ENCODE data around the gene PGAP2. TPM values are rescaled to one million over a fixed set of nuclear protein-coding genes. Genes with fewer than 3 reads are reported as not detected.

Gene PGAP2
- total RNA-seq, 6 experiments from 2014 or later, result 14.5 to 19.7 (median 17.1) TPM

DNA sequence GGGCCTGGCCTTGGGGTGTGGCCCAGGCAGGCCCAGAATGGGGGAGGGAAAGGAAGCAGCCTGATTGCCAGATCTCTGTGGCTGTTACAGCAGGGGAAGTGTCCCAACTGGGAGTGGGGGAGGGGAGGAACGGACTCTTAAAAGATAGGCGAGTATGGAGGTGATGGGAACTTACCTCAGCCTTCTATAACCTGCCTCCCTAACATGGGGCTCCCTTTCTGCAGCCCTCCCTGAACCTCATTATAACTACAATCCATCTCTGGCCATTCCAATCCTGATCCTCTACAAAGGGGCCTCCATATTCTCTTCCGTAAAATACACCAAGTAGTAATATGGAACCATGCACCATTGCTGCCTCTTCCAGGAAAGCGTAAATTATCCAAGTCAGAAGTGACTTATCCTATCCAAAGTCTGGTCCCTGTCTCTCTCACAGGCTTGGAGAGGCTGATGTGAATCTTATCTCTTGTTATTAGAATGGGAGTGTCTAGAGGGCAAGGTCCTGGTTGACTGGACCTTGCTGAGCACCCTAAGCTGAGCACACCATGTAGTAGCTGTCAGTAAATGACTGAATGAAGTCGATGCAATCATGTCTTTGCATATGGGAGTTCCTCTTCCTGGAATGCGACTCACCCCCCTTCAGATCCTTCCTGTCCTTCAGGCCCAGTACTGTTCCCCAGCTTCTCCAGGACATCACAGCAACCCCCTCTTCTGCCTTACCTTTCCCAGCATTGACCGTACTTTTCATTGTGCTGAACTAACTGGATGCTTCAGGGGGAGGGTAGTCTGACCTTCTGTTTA lies 26.5 kb downstream of the PGAP2 start:
- no peaks in the 10 kb centered on the region for H3K9me3 Mint-ChIP-seq
- peaks cover 50% of the 10 kb centered on the region for H3K4me1 Mint-ChIP-seq (ENCODE audit: low read depth)
- H3K27ac Mint-ChIP-seq, result peak overlapping the region; percentile 28; the same call in 1 of the 2 replicates
- DNase-seq, result no peak
- H3K4me3 Mint-ChIP-seq, result no peak overlapping the region
- H3K27me3 Mint-ChIP-seq (ENCODE audit: insufficient read depth), result no peaks in the 10 kb centered on the region
- TF ChIP-seq, protein P1, sequence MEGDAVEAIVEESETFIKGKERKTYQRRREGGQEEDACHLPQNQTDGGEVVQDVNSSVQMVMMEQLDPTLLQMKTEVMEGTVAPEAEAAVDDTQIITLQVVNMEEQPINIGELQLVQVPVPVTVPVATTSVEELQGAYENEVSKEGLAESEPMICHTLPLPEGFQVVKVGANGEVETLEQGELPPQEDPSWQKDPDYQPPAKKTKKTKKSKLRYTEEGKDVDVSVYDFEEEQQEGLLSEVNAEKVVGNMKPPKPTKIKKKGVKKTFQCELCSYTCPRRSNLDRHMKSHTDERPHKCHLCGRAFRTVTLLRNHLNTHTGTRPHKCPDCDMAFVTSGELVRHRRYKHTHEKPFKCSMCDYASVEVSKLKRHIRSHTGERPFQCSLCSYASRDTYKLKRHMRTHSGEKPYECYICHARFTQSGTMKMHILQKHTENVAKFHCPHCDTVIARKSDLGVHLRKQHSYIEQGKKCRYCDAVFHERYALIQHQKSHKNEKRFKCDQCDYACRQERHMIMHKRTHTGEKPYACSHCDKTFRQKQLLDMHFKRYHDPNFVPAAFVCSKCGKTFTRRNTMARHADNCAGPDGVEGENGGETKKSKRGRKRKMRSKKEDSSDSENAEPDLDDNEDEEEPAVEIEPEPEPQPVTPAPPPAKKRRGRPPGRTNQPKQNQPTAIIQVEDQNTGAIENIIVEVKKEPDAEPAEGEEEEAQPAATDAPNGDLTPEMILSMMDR (IDR thresholded peaks at IDR 0.05), result no peak
- H3K36me3 Mint-ChIP-seq (ENCODE audit: low read depth), result peaks cover 27% of the 10 kb centered on the region

DNA sequence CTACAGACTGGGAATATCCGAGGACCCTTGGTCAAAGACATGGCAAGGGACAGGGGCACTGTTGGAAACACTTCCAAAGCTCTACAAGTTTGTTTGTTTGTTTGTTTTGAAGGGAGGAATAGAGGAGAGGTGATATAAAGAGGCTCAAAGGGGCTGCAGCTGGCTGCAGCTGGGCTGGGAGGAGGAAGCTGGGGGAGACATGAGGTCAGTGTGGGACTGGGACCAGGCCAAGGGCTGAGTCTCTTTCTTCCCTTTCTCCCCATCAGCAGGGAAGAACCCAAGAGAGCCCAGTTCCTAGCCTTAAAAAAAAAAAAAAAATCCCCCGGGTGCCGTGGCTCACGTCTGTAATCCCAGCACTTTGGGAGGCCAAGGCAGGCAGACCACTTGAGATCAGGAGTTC lies 27.4 kb downstream of the PGAP2 start:
- Mint-ChIP-seq H3K4me1 (ENCODE audit: low read depth) (peaks cover 52% of the 10 kb centered on the region), H3K36me3 (ENCODE audit: low read depth) (peaks cover 26% of the 10 kb centered on the region), H3K27ac (peak overlapping the region; percentile 8; the same call in 1 of the 2 replicates), H3K27me3 (ENCODE audit: insufficient read depth) (no peaks in the 10 kb centered on the region), H3K4me3 (no peak overlapping the region), H3K9me3 (no peaks in the 10 kb centered on the region)
- DNase-seq, result no peak
- TF ChIP-seq, protein P1 (IDR thresholded peaks at IDR 0.05), result no peak

DNA sequence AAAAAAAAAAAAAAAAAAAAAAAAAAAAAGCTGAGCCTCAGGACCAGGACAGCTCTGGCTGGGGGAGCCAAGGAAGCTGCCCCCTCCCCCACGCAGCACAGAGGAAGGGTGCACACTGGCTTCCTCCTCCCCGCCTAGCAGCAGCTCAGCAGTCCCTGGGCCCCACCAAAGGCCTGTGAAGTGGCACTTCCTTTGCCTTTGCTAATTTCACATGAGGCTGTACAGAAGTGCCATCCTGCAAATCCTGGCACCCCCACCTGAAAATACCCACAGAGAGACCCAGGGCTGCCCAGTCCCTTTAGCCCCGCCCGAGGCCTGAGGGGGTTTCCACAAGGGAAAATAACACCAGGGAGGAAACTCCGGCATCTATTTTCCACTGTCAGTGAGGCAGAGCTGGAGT lies 28.5 kb downstream of the PGAP2 start:
- H3K4me3 Mint-ChIP-seq, result no peak overlapping the region
- DNase-seq, result no peak
- TF ChIP-seq, protein P1 (IDR thresholded peaks at IDR 0.05), result no peak
- H3K36me3 Mint-ChIP-seq (ENCODE audit: low read depth), result peaks cover 23% of the 10 kb centered on the region
- H3K4me1 Mint-ChIP-seq (ENCODE audit: low read depth), result peaks cover 56% of the 10 kb centered on the region
- H3K27me3 Mint-ChIP-seq (ENCODE audit: insufficient read depth), result no peaks in the 10 kb centered on the region
- no peak overlapping the region for H3K27ac Mint-ChIP-seq
- H3K9me3 Mint-ChIP-seq, result no peaks in the 10 kb centered on the region

DNA sequence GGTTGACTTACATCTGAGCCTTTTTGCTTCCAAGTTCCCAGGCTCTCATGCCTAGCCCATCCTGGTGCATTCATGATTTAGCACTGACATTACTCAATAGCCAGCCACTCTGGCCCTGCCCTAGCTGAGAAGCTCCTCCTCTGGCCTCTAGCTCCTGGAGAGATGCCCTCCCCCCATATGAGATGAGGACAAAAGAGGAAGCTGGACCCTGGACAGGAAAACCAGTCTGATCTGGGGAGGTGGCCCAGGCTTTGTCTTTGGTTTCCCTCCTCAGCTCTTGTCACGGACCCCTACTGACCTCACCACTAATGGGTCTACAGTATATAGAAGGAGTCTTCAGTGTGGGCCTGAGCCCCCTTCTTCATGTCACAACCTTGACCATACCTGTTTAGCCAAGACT lies 29.4 kb downstream of the PGAP2 start:
- DNase-seq, result no peak
- Mint-ChIP-seq H3K27me3 (ENCODE audit: insufficient read depth) (no peaks in the 10 kb centered on the region; the same call in 1 of the 2 replicates), H3K9me3 (no peaks in the 10 kb centered on the region), H3K27ac (no peak overlapping the region), H3K4me1 (ENCODE audit: low read depth) (peaks cover 59% of the 10 kb centered on the region), H3K36me3 (ENCODE audit: low read depth) (peaks cover 23% of the 10 kb centered on the region), H3K4me3 (no peak overlapping the region)
- TF ChIP-seq, protein P1 (IDR thresholded peaks at IDR 0.05), result no peak

DNA sequence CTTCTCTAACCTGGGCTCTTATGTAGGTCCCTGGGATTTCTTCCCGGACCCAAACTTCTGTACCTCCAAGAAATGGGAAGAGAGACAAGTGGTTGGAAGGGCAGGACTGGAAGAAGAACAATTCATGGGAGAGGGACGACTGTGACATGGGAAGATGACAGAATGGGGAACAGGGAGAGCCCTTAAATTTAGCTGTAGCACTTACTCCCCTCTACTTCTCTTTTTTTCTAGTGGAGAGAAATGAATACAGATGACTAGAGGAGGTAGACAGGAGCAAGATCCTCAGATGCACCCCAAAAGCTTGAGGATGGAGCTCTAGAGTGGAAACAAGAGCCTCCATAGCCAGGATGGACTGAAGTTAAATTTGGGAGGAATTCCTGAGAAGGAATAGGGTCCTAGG lies 30.1 kb downstream of the PGAP2 start:
- no peak for DNase-seq
- peaks cover 2% of the 10 kb centered on the region; the same call in 1 of the 2 replicates for H3K27me3 Mint-ChIP-seq (ENCODE audit: insufficient read depth)
- H3K27ac Mint-ChIP-seq, result peak overlapping the region; percentile 20; the same call in 1 of the 2 replicates
- 0 out of 2 replicates have a peak overlapping the region, but pooled peaks have one; percentile 17 for H3K4me3 Mint-ChIP-seq
- TF ChIP-seq, protein P1 (IDR thresholded peaks at IDR 0.05), result no peak
- peaks cover 59% of the 10 kb centered on the region for H3K4me1 Mint-ChIP-seq (ENCODE audit: low read depth)
- H3K36me3 Mint-ChIP-seq (ENCODE audit: low read depth), result peaks cover 21% of the 10 kb centered on the region
- no peaks in the 10 kb centered on the region for H3K9me3 Mint-ChIP-seq

All from HFFc6 (cell line).